H1 (cell line): ENCODE results near the gene POLR1G. TPM values are rescaled to one million over a fixed set of nuclear protein-coding genes. Genes with fewer than 3 reads are reported as not detected.

Source experiments
- CTCF ChIA-PET: fragments of 300-600 bp; sonication (Branson Sonifier 250); formaldehyde crosslinking; loops from one replicate; lab custom pipeline; 2021; ENCODE audit not compliant: partially characterized antibody; lab: Charles Lee
- POLR2A ChIA-PET: fragments of 300-600 bp; sonication (Branson Sonifier 250); formaldehyde crosslinking; loops from one replicate; lab custom pipeline; 2021; ENCODE audit warnings: inconsistent platforms; ENCODE audit not compliant: partially characterized antibody; lab: Charles Lee
- DNase-seq, 2 experiments: peaks; one replicate each; pipeline versions ENCODE4 v3.0.0 to v3.0.0-alpha.2; 2010 to 2022; ENCODE audit warnings: low spot score in 2 of 2, low read depth in 1 of 2, mixed read lengths in 1 of 2
- FAIRE-seq: peaks from 2 replicates; lab custom pipeline; 2011; peaks lifted over from hg19 to GRCh38; lab: Jason Lieb, UNC
- H2AFZ ChIP-seq: 2 replicates; pipeline ENCODE4 v1.8.1; 2012; ENCODE audit warnings: low read length, inconsistent platforms
- H2AK5ac ChIP-seq: 2 replicates; pipeline ENCODE4 v1.6.1; 2013; ENCODE audit warnings: low read depth, low read length
- H2BK120ac ChIP-seq: replicated peaks from 2 replicates; pipeline ENCODE3; 2013; ENCODE audit warnings: low read depth, low read length, inconsistent platforms
- H2BK12ac ChIP-seq: 2 replicates; pipeline ENCODE4 v1.6.1; 2013; ENCODE audit warnings: low read depth, low read length
- H2BK15ac ChIP-seq: 2 replicates; pipeline ENCODE4 v1.6.1; 2013; ENCODE audit warnings: low read length
- H2BK20ac ChIP-seq: 2 replicates; pipeline ENCODE4 v1.6.1; 2013; ENCODE audit warnings: low read length
- H2BK5ac ChIP-seq: 2 replicates; pipeline ENCODE4 v1.6.1; 2013; ENCODE audit warnings: low read depth, low read length
- H3K14ac ChIP-seq: 2 replicates; pipeline ENCODE4 v1.6.1; 2013; ENCODE audit warnings: inconsistent platforms; ENCODE audit not compliant: insufficient read length
- H3K18ac ChIP-seq: 2 replicates; pipeline ENCODE4 v1.6.1; 2013; ENCODE audit warnings: low read length; ENCODE audit errors: extremely low read depth
- H3K23ac ChIP-seq: 2 replicates; pipeline ENCODE4 v1.6.1; 2013; ENCODE audit warnings: inconsistent platforms; ENCODE audit not compliant: insufficient read length
- H3K23me2 ChIP-seq: 2 replicates; pipeline ENCODE4 v1.6.1; 2013; ENCODE audit warnings: low read depth, low read length
- H3K27ac ChIP-seq: 2 replicates; pipeline ENCODE4 v1.6.1; 2011; ENCODE audit warnings: low read depth, low read length, inconsistent platforms
- H3K27me3 ChIP-seq, 4 experiments: replicated peaks in 1 of 4; 1 replicate in 1 of 4; 2 replicates in 3 of 4; pipeline versions ENCODE4 v1.6.1 to v1.8.1; 2011 to 2013; ENCODE audit warnings: low read length in 3 of 4, mild to moderate bottlenecking in 3 of 4, inconsistent platforms in 2 of 4, mixed read lengths in 2 of 4, moderate library complexity in 1 of 4; ENCODE audit not compliant: control insufficient read depth in 3 of 4, insufficient read depth in 3 of 4; ENCODE audit errors: extremely low read depth in 1 of 4
- H3K36me3 ChIP-seq, 4 experiments: 2 replicates each; pipeline versions ENCODE4 v1.6.1 to v1.8.1; 2011 to 2013; ENCODE audit warnings: mild to moderate bottlenecking in 4 of 4, low read length in 3 of 4, moderate library complexity in 2 of 4, control low read depth in 1 of 4, inconsistent platforms in 1 of 4; ENCODE audit not compliant: insufficient read depth in 4 of 4, control insufficient read depth in 2 of 4
- H3K4ac ChIP-seq: replicated peaks from 2 replicates; pipeline ENCODE3; 2013; ENCODE audit warnings: low read length, low read depth, mixed read lengths, inconsistent platforms; ENCODE audit not compliant: insufficient read length
- H3K4me1 ChIP-seq, 4 experiments: replicated peaks in 1 of 4; 1 replicate in 1 of 4; 2 replicates in 3 of 4; pipeline versions ENCODE4 v1.6.1 to v1.8.1; 2011 to 2013; ENCODE audit warnings: low read length in 3 of 4, inconsistent platforms in 2 of 4, mixed read lengths in 1 of 4; ENCODE audit not compliant: insufficient read depth in 4 of 4, control insufficient read depth in 3 of 4
- H3K4me2 ChIP-seq, 2 experiments: 2 replicates each; pipeline versions ENCODE4 v1.6.1 to v1.8.1; 2011 to 2013; ENCODE audit warnings: low read depth in 2 of 2, low read length in 2 of 2, control low read depth in 1 of 2, inconsistent platforms in 1 of 2, mild to moderate bottlenecking in 1 of 2; ENCODE audit not compliant: insufficient read depth in 1 of 2
- H3K4me3 ChIP-seq, 4 experiments: fragments of 200-600, 300-600 bp in 1 of 4; sonication (generic), shearing (Covaris generic), sonication (Bioruptor Twin) in 1 of 4; 2 replicates each; pipeline versions ENCODE4 v1.5.1 to v1.8.1; 2011 to 2016; ENCODE audit warnings: low read length in 4 of 4, low read depth in 3 of 4, control low read depth in 2 of 4, inconsistent platforms in 2 of 4, mild to moderate bottlenecking in 2 of 4, mixed read lengths in 1 of 4, moderate library complexity in 1 of 4; ENCODE audit not compliant: insufficient read depth in 2 of 4; ENCODE audit errors: extremely low read depth in 1 of 4
- H3K56ac ChIP-seq: replicated peaks from 2 replicates; pipeline ENCODE3; 2013; ENCODE audit warnings: low read depth, mild to moderate bottlenecking, mixed read lengths, low read length, inconsistent platforms; ENCODE audit not compliant: insufficient read length
- H3K79me1 ChIP-seq: 2 replicates; pipeline ENCODE4 v1.6.1; 2013; ENCODE audit warnings: low read depth, low read length, control low read depth
- H3K79me2 ChIP-seq, 2 experiments: 2 replicates each; pipeline versions ENCODE4 v1.6.1 to v1.8.1; 2012 to 2013; ENCODE audit warnings: low read length in 2 of 2, mild to moderate bottlenecking in 2 of 2, inconsistent platforms in 1 of 2; ENCODE audit not compliant: insufficient read depth in 2 of 2, control insufficient read depth in 1 of 2
- H3K9ac ChIP-seq, 4 experiments: replicated peaks in 1 of 4; 1 replicate in 1 of 4; 2 replicates in 3 of 4; pipeline versions ENCODE4 v1.6.1 to v1.8.1; 2011 to 2013; ENCODE audit warnings: low read depth in 3 of 4, low read length in 3 of 4, control low read depth in 2 of 4, mild to moderate bottlenecking in 2 of 4, moderate library complexity in 2 of 4, inconsistent platforms in 1 of 4; ENCODE audit errors: extremely low read depth in 1 of 4
- H3K9me3 ChIP-seq, 2 experiments: 2 replicates each; pipeline versions ENCODE4 v1.6.1 to v1.8.1; 2012 to 2013; ENCODE audit warnings: mild to moderate bottlenecking in 2 of 2, moderate library complexity in 2 of 2, control low read depth in 1 of 2, inconsistent platforms in 1 of 2, low read depth in 1 of 2, low read length in 1 of 2, mixed read lengths in 1 of 2; ENCODE audit not compliant: insufficient read depth in 2 of 2
- H4K20me1 ChIP-seq, 2 experiments: replicated peaks in 1 of 2; 2 replicates each; pipeline versions ENCODE3 to v1.8.1; 2011 to 2013; ENCODE audit warnings: inconsistent platforms in 2 of 2, low read length in 2 of 2, mild to moderate bottlenecking in 1 of 2; ENCODE audit not compliant: insufficient read depth in 2 of 2, control insufficient read depth in 1 of 2
- H4K5ac ChIP-seq: 2 replicates; pipeline ENCODE4 v1.6.1; 2013; ENCODE audit warnings: low read length, low read depth, mixed read lengths, inconsistent platforms; ENCODE audit not compliant: insufficient read length
- H4K8ac ChIP-seq: 2 replicates; pipeline ENCODE4 v1.8.0; 2013; ENCODE audit warnings: mild to moderate bottlenecking, moderate library complexity, low read length, inconsistent platforms; ENCODE audit not compliant: insufficient read depth; ENCODE audit errors: extremely low read depth
- H4K91ac ChIP-seq: replicated peaks from 2 replicates; pipeline ENCODE3; 2013; ENCODE audit warnings: low read length, mixed read lengths, inconsistent platforms; ENCODE audit not compliant: insufficient read length
- ASH2L ChIP-seq: fragments of 200-600, 300-600 bp; sonication (generic); IDR thresholded peaks from one replicate; pipeline ENCODE4 v1.7.1; 2017; ENCODE audit warnings: low read length
- CBX5 ChIP-seq: fragments of 300-800, 300-1000 bp; sonication (generic); IDR thresholded peaks from 2 replicates; pipeline ENCODE4 v1.7.1; 2016; ENCODE audit warnings: antibody characterized with exemption, low read length, low read depth
- CHD1 ChIP-seq: IDR thresholded peaks from 2 replicates; pipeline ENCODE4 v1.6.1; 2012; ENCODE audit warnings: low read depth, low read length, improper control_type of control experiment
- CHD2 ChIP-seq: IDR thresholded peaks from 2 replicates; pipeline ENCODE4 v1.6.1; 2012; ENCODE audit warnings: low read length, improper control_type of control experiment
- E2F6 ChIP-seq: IDR thresholded peaks from 2 replicates; pipeline ENCODE4 v1.6.1; 2012; ENCODE audit warnings: inconsistent platforms
- EP300 ChIP-seq, 2 experiments: IDR thresholded peaks; 1 replicate in 1 of 2; 2 replicates in 1 of 2; pipeline ENCODE4 v1.6.1; 2011 to 2012; ENCODE audit warnings: low read depth in 2 of 2, low read length in 2 of 2, mild to moderate bottlenecking in 2 of 2, borderline replicate concordance in 1 of 2, inconsistent platforms in 1 of 2, moderate library complexity in 1 of 2
- FOSL1 ChIP-seq: IDR thresholded peaks from 2 replicates; pipeline ENCODE4 v1.6.1; 2011; ENCODE audit warnings: mild to moderate bottlenecking, low read depth, low read length, moderate library complexity; ENCODE audit not compliant: insufficient read depth
- POLR2AphosphoS5 ChIP-seq: IDR thresholded peaks from 2 replicates; pipeline ENCODE4 v1.6.1; 2011; ENCODE audit warnings: low read depth, low read length
- POU5F1 ChIP-seq: IDR thresholded peaks from 2 replicates; pipeline ENCODE4 v1.6.1; 2011; ENCODE audit warnings: low read depth, mild to moderate bottlenecking, low read length, moderate library complexity
- SAP30 ChIP-seq: fragments of 300-600 bp; sonication (generic); IDR thresholded peaks from 2 replicates; pipeline ENCODE4 v1.7.1; 2012; ENCODE audit warnings: low read length, moderate library complexity, mild to moderate bottlenecking, inconsistent platforms; ENCODE audit not compliant: insufficient read depth, insufficient replicate concordance
- SIRT6 ChIP-seq: IDR thresholded peaks from one replicate; pipeline ENCODE4 v1.7.1; 2012; ENCODE audit warnings: low read length, inconsistent platforms
- SIX5 ChIP-seq: IDR thresholded peaks from 2 replicates; pipeline ENCODE4 v1.6.1; 2011; ENCODE audit warnings: mild to moderate bottlenecking, low read depth, low read length
- TAF1 ChIP-seq: IDR thresholded peaks from 2 replicates; pipeline ENCODE4 v1.6.1; 2011; ENCODE audit warnings: mild to moderate bottlenecking, low read depth, low read length
- ZNF274 ChIP-seq: IDR thresholded peaks from 2 replicates; pipeline ENCODE4 v1.7.0; 2012; ENCODE audit warnings: low read length, borderline replicate concordance; ENCODE audit errors: extremely low read depth
- WGBS, 2 experiments: shearing (Covaris generic) in 1 of 2; methylation state at CpG; one replicate each; pipeline versions ENCODE4 v1.1.6 to v1.1.7; 2013 to 2015; ENCODE audit warnings: low lambda C conversion rate in 2 of 2, mixed read lengths in 2 of 2, inconsistent platforms in 1 of 2, low coverage in 1 of 2, missing lambda C conversion rate in 1 of 2; ENCODE audit not compliant: insufficient replicate concordance in 2 of 2, insufficient coverage in 1 of 2, insufficient read length in 1 of 2; ENCODE audit errors: extremely low coverage in 1 of 2, missing lambda C conversion rate in 1 of 2; 5-methylcytosine and 5-hydroxymethylcytosine counted together
- polyA plus RNA-seq, 7 experiments: library from polyadenylated mRNA; depleted of rRNA in 3 of 7; stranded (reverse) in 5 of 7; unstranded in 2 of 7; fragments of >200 nt in 5 of 7; fragments of 200-250 nt in 2 of 7; gene quantifications; 1 replicate in 5 of 7; 2 replicates in 1 of 7; 4 replicates in 1 of 7; pipeline versions ENCODE4 v1.2.1 to v1.2.3, GENCODE V29; 2011 to 2013; ENCODE audit warnings: missing spikeins in 2 of 7, mixed read lengths in 2 of 7
- total RNA-seq: library from RNA; stranded (reverse); fragmentation: NEBNext Ultra II Directional; extraction: Animal tissue kit (Norgen Biotek cat#: 25700); gene quantifications from 2 replicates; pipeline ENCODE4 v1.2.1, GENCODE V29; 2021

Gene POLR1G
- total and polyA plus RNA-seq, 2 of the 8 experiments (the other 6 are each of a cell fraction or from before 2014, with no cell fraction given), result 16.8 to 34.8 TPM

DNA sequence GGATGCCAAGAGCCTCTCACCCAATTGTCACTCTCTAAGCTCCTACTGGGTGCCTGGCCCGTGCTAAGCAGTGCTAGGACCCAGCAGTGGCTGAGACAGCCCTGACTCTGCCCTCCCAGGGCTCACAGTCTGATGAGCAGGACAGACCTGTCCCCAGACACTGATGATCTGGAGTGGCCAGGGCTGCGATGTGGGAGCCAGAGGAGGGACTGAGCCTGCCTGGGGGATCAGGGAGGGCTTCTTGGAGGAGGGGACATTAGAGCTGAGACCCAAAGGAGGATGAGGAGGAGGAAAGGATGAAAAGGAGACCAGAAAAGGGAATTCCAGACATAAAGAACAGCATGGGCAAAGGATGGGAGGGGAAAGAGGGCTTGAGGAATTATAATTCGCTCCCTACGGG is 10.7 kb downstream of the POLR1G start:
- no peak for TF ChIP-seq E2F6
- TF ChIP-seq ASH2L, result no peak
- TF ChIP-seq CHD2, result no peak
- no peak for TF ChIP-seq FOSL1
- TF ChIP-seq CBX5, result no peak
- TF ChIP-seq POLR2AphosphoS5, result no peak
- no peak for TF ChIP-seq SAP30
- TF ChIP-seq EP300 (IDR thresholded peaks at IDR 0.05; ENCODE audit: borderline replicate concordance in 1 of 2, low read depth in 2 of 2, low read length in 2 of 2), result no peak
- TF ChIP-seq POU5F1, result no peak
- TF ChIP-seq ZNF274, result no peak
- no peak for TF ChIP-seq TAF1
- TF ChIP-seq SIX5, result no peak
- TF ChIP-seq CHD1, result no peak
- no peak for TF ChIP-seq SIRT6
- no peak overlapping the region for H3K23ac ChIP-seq
- no peak overlapping the region for H4K91ac ChIP-seq
- H2AK5ac ChIP-seq, result no peak overlapping the region
- H3K79me1 ChIP-seq, result peaks cover 2% of the 10 kb centered on the region; the same call in 1 of the 2 replicates
- H3K4ac ChIP-seq, result no peak overlapping the region
- H3K23me2 ChIP-seq, result no peaks in the 10 kb centered on the region
- no peaks in the 10 kb centered on the region for H3K27me3 ChIP-seq
- no peak for DNase-seq
- POLR2A ChIA-PET, result interaction anchor here (0.9 to 1.5 kb wide), 5 partner anchors 10 to 65 kb away, joined by 3 to 5 read pairs (median 4); partner anchors contain the start of gene PPP1R13L
- no peak overlapping the region for H2AFZ ChIP-seq
- H3K27ac ChIP-seq, result no peak overlapping the region
- H3K14ac ChIP-seq, result no peak overlapping the region
- H2BK12ac ChIP-seq, result no peak overlapping the region
- H3K56ac ChIP-seq, result no peak overlapping the region
- peaks cover 5 to 25% (median 17%) of the 10 kb centered on the region in 4 experiments; a peak in 7 of 8 replicates for H3K36me3 ChIP-seq
- H3K18ac ChIP-seq, result no peak overlapping the region
- no peak overlapping the region for H3K4me3 ChIP-seq
- 85% methylated on average over 4 of the region's 4 CpGs; no CpG with 5 or more reads in 1 of the 2 experiments for WGBS, 2 experiments
- no peak overlapping the region for H2BK5ac ChIP-seq
- H4K8ac ChIP-seq, result no peak overlapping the region
- no peak overlapping the region for H2BK20ac ChIP-seq
- no peak for FAIRE-seq
- H2BK120ac ChIP-seq, result no peak overlapping the region
- H3K4me1 ChIP-seq, result peaks cover 0 to 4% (median 2%) of the 10 kb centered on the region in 4 experiments; a peak in 2 of 7 replicates
- peaks cover 0 to 7% of the 10 kb centered on the region in 2 experiments for H4K20me1 ChIP-seq
- H3K4me2 ChIP-seq, result no peak overlapping the region
- H3K9ac ChIP-seq, result no peak overlapping the region
- no peak overlapping the region for H2BK15ac ChIP-seq
- CTCF ChIA-PET, result interaction anchor here (1.0 to 4.0 kb wide), 5 partner anchors 22 to 241 kb away, joined by 3 to 15 read pairs (median 3); no protein-coding TSS in a partner anchor
- H3K9me3 ChIP-seq, result no peaks in the 10 kb centered on the region
- H4K5ac ChIP-seq, result no peak overlapping the region
- peaks cover 0 to 3% of the 10 kb centered on the region in 2 experiments; a peak in 1 of 4 replicates for H3K79me2 ChIP-seq
